ENCODE data around the gene GPRIN1. TPM values are rescaled to one million over a fixed set of nuclear protein-coding genes. Genes with fewer than 3 reads are reported as not detected.
"Not testable (repeated sequence)": the region's sequence is repeated elsewhere in the genome, so short reads cannot be mapped to it uniquely, and the experiment has no call there.

The GPRIN1 gene
- total RNA-seq, 1 donor from 2014 or later: 101 TPM

GRCh38 chr5:176601901-176602482, 8.0 kb downstream of the GPRIN1 start:
- DNase-seq (ENCODE audit: low spot score in 2 of 2) (no peak), FAIRE-seq (no peak)

GRCh38 chr5:176599749-176600430, 10.1 kb downstream of the GPRIN1 start:
- FAIRE-seq; DNase-seq (ENCODE audit: low spot score in 2 of 2): not testable (repeated sequence)

GRCh38 chr5:176597417-176598389, 12.3 kb downstream of the GPRIN1 start:
- no peak for DNase-seq (ENCODE audit: low spot score in 2 of 2)
- no peak for FAIRE-seq

GRCh38 chr5:176596689-176597416, 13.1 kb downstream of the GPRIN1 start:
- no peak for FAIRE-seq

GRCh38 chr5:176596069-176596644, 13.8 kb downstream of the GPRIN1 start:
- DNase-seq (ENCODE audit: low spot score in 2 of 2) (no peak), FAIRE-seq (no peak)

More at GRCh38 chr5:176596689-176597416, 13.1 kb downstream of the GPRIN1 start:
- DNase-seq (ENCODE audit: low spot score in 2 of 2): peak in 1 of 2 donors; percentile 51

- FAIRE-seq (no peak), DNase-seq (ENCODE audit: low spot score in 2 of 2) (no peak)
Observed at GRCh38 chr5:176595386-176595943, 14.5 kb downstream of the GPRIN1 start.

- DNase-seq (ENCODE audit: low spot score in 2 of 2): no peak
- no peak for FAIRE-seq
Observed at GRCh38 chr5:176594554-176594953, 15.4 kb downstream of the GPRIN1 start.

GRCh38 chr5:176593273-176593869, 16.6 kb downstream of the GPRIN1 start:
- DNase-seq (ENCODE audit: low spot score in 2 of 2) (no peak), FAIRE-seq (no peak)

- DNase-seq (ENCODE audit: low spot score in 2 of 2): no peak
- FAIRE-seq: no peak
Observed at GRCh38 chr5:176592573-176592972, 17.4 kb downstream of the GPRIN1 start.

- peak; percentile 99 for FAIRE-seq
- DNase-seq (ENCODE audit: low spot score in 2 of 2): not testable (repeated sequence)
Observed at GRCh38 chr5:176591667-176592066, 18.3 kb downstream of the GPRIN1 start.

GRCh38 chr5:176590035-176590717, 19.8 kb downstream of the GPRIN1 start:
- no peak for FAIRE-seq
- no peak for DNase-seq (ENCODE audit: low spot score in 2 of 2)

GRCh38 chr5:176589039-176589769, 20.8 kb downstream of the GPRIN1 start:
- DNase-seq (ENCODE audit: low spot score in 2 of 2) (no peak), FAIRE-seq (no peak)

- no peak for FAIRE-seq
- no peak for DNase-seq (ENCODE audit: low spot score in 2 of 2)
Observed at GRCh38 chr5:176588297-176588696, 21.7 kb downstream of the GPRIN1 start.

- DNase-seq (ENCODE audit: low spot score in 2 of 2) (no peak), FAIRE-seq (no peak)
Observed at GRCh38 chr5:176587398-176587797, 22.6 kb downstream of the GPRIN1 start.

GRCh38 chr5:176583076-176583475, 26.9 kb downstream of the GPRIN1 start:
- FAIRE-seq (no peak), DNase-seq (ENCODE audit: low spot score in 2 of 2) (no peak)

GRCh38 chr5:176581361-176581760, 28.6 kb downstream of the GPRIN1 start:
- FAIRE-seq (no peak), DNase-seq (ENCODE audit: low spot score in 2 of 2) (no peak)

GRCh38 chr5:176579323-176579722, 30.6 kb downstream of the GPRIN1 start:
- DNase-seq (ENCODE audit: low spot score in 2 of 2): no peak
- FAIRE-seq: no peak

GRCh38 chr5:176578391-176578808, 31.6 kb downstream of the GPRIN1 start:
- DNase-seq (ENCODE audit: low spot score in 2 of 2) (no peak), FAIRE-seq (no peak)

All from frontal cortex (tissue), 4 donors.